ENCODE data around the gene DPH3. TPM values are rescaled to one million over a fixed set of nuclear protein-coding genes. Genes with fewer than 3 reads are reported as not detected.

DPH3 gene
- total and polyA plus RNA-seq, 2 of the 8 experiments (the other 6 are each of a cell fraction or from before 2014, with no cell fraction given), result 9.8 to 40.1 TPM

GRCh38 chr3:16229681-16230080, 35.1 kb downstream of the DPH3 start:
- no peak overlapping the region for H2BK15ac ChIP-seq (ENCODE audit: low read length)
- H3K4me2 ChIP-seq (ENCODE audit: insufficient read depth in 1 of 2, low read depth in 2 of 2, low read length in 2 of 2), result no peak overlapping the region
- no peaks in the 10 kb centered on the region for H3K27me3 ChIP-seq (replicated peaks in 1 of 4; ENCODE audit: control insufficient read depth in 3 of 4, extremely low read depth in 1 of 4, insufficient read depth in 3 of 4, low read length in 3 of 4)
- no peak overlapping the region for H4K8ac ChIP-seq (ENCODE audit: extremely low read depth, insufficient read depth, low read length)
- H3K4me1 ChIP-seq (replicated peaks in 1 of 4; ENCODE audit: control insufficient read depth in 3 of 4, insufficient read depth in 4 of 4, low read length in 3 of 4), result no peaks in the 10 kb centered on the region
- no peaks in the 10 kb centered on the region for H3K9me3 ChIP-seq (ENCODE audit: insufficient read depth in 2 of 2, low read depth in 1 of 2, low read length in 1 of 2)
- no peaks in the 10 kb centered on the region for H3K23me2 ChIP-seq (ENCODE audit: low read depth, low read length)
- no peak overlapping the region for H4K5ac ChIP-seq (ENCODE audit: insufficient read length, low read depth, low read length)
- no peaks in the 10 kb centered on the region for H3K79me1 ChIP-seq (ENCODE audit: low read depth, low read length)
- H3K23ac ChIP-seq (ENCODE audit: insufficient read length), result no peak overlapping the region
- no peak overlapping the region for H2AK5ac ChIP-seq (ENCODE audit: low read depth, low read length)
- no peak for DNase-seq (ENCODE audit: low read depth in 1 of 2, low spot score in 2 of 2)
- H2BK20ac ChIP-seq (ENCODE audit: low read length), result no peak overlapping the region
- no peak overlapping the region for H3K27ac ChIP-seq (ENCODE audit: low read depth, low read length)
- no peak overlapping the region for H2AFZ ChIP-seq (ENCODE audit: low read length)
- no peak overlapping the region for H3K18ac ChIP-seq (ENCODE audit: extremely low read depth, low read length)
- no peak overlapping the region for H4K91ac ChIP-seq (replicated peaks; ENCODE audit: insufficient read length, low read length)
- POLR2A ChIA-PET (ENCODE audit: partially characterized antibody), result no interaction called here
- H3K9ac ChIP-seq (replicated peaks in 1 of 4; ENCODE audit: extremely low read depth in 1 of 4, low read depth in 3 of 4, low read length in 3 of 4), result no peak overlapping the region
- CTCF ChIA-PET (ENCODE audit: partially characterized antibody), result no interaction called here
- no peak overlapping the region for H3K14ac ChIP-seq (ENCODE audit: insufficient read length)
- no peaks in the 10 kb centered on the region for H3K79me2 ChIP-seq (ENCODE audit: control insufficient read depth in 1 of 2, insufficient read depth in 2 of 2, low read length in 2 of 2)
- H2BK120ac ChIP-seq (replicated peaks; ENCODE audit: low read depth, low read length), result no peak overlapping the region
- no peak overlapping the region for H2BK12ac ChIP-seq (ENCODE audit: low read depth, low read length)
- no peaks in the 10 kb centered on the region for H4K20me1 ChIP-seq (replicated peaks in 1 of 2; ENCODE audit: control insufficient read depth in 1 of 2, insufficient read depth in 2 of 2, low read length in 2 of 2)
- no peak overlapping the region for H3K4me3 ChIP-seq (ENCODE audit: extremely low read depth in 1 of 4, insufficient read depth in 2 of 4, low read depth in 3 of 4, low read length in 4 of 4)
- H3K4ac ChIP-seq (replicated peaks; ENCODE audit: insufficient read length, low read depth, low read length), result no peak overlapping the region
- H3K56ac ChIP-seq (replicated peaks; ENCODE audit: insufficient read length, low read depth, low read length), result no peak overlapping the region
- H3K36me3 ChIP-seq (ENCODE audit: control insufficient read depth in 2 of 4, insufficient read depth in 4 of 4, low read length in 3 of 4), result no peaks in the 10 kb centered on the region
- no peak for FAIRE-seq
- H2BK5ac ChIP-seq (ENCODE audit: low read depth, low read length), result no peak overlapping the region
- no peak for TF ChIP-seq RAD21 (IDR thresholded peaks at IDR 0.05 in 1 of 2, conservative IDR thresholded peaks at IDR 0.05 in 1 of 2; ENCODE audit: low read depth in 2 of 2, low read length in 2 of 2)
